Upper lobe of left lung (tissue), 6 donors: ENCODE results near the gene ADAMTS14. TPM values are rescaled to one million over a fixed set of nuclear protein-coding genes. Genes with fewer than 3 reads are reported as not detected.

Experiments
- ATAC-seq, 2 donors: fragments of 200-7000 bp; cut with Tn5 transposase; one replicate each; pipeline ENCODE4 v1.9.1; 2022; ENCODE audit warnings: mild to moderate bottlenecking in 2 of 2, moderate library complexity in 2 of 2; ENCODE audit not compliant: low FRiP score in 2 of 2
- DNase-seq, 2 donors: peaks; one replicate each; pipeline ENCODE4 v3.0.0-alpha.2; 2019 to 2020
- H3K27ac ChIP-seq, 4 donors: fragments of 200-600 bp; sonication (generic); one replicate each; pipeline ENCODE4 v1.5.1; 2016 to 2019
- H3K27me3 ChIP-seq, 4 donors: fragments of 200-600 bp; sonication (generic); one replicate each; pipeline ENCODE4 v1.5.1; 2017 to 2019
- H3K36me3 ChIP-seq, 4 donors: fragments of 200-600 bp; sonication (generic); one replicate each; pipeline ENCODE4 v1.5.1; 2016 to 2019
- H3K4me1 ChIP-seq, 4 donors: fragments of 200-600 bp; sonication (generic); one replicate each; pipeline ENCODE4 v1.5.1; 2018 to 2019
- H3K4me3 ChIP-seq, 4 donors: fragments of 200-600 bp; sonication (generic); one replicate each; pipeline ENCODE4 v1.5.1; 2017 to 2019; ENCODE audit warnings: mild to moderate bottlenecking in 2 of 4, moderate library complexity in 1 of 4
- H3K9me3 ChIP-seq, 4 donors: fragments of 200-600 bp; sonication (generic); one replicate each; pipeline ENCODE4 v1.5.1; 2018 to 2019
- CTCF ChIP-seq, 6 experiments: fragments of 450-650 bp in 4 of 6; fragments of 200-600 bp in 2 of 6; sonication (generic) in 2 of 6; IDR thresholded peaks; one replicate each; pipeline ENCODE4 v1.5.1; 2016 to 2019; ENCODE audit warnings: antibody characterized with exemption in 6 of 6
- EP300 ChIP-seq, 4 donors: sonication (generic); formaldehyde crosslinking; IDR thresholded peaks; one replicate each; pipeline ENCODE4 v1.5.1; 2017; ENCODE audit warnings: antibody characterized with exemption in 4 of 4, control low read depth in 2 of 4
- POLR2A ChIP-seq, 4 donors: fragments of 450-650 bp; IDR thresholded peaks; one replicate each; pipeline ENCODE4 v1.5.1; 2016 to 2017; ENCODE audit warnings: antibody characterized with exemption in 4 of 4, mild to moderate bottlenecking in 2 of 4
- POLR2AphosphoS5 ChIP-seq, 2 donors: sonication (generic); formaldehyde crosslinking; IDR thresholded peaks; one replicate each; pipeline ENCODE4 v1.5.1; 2017; ENCODE audit warnings: antibody characterized with exemption in 2 of 2
- WGBS, 2 donors: methylation state at CpG; one replicate each; pipeline ENCODE4 v1.1.5; 2017 to 2018; 5-methylcytosine and 5-hydroxymethylcytosine counted together
- total RNA-seq, 6 donors: library from RNA; depleted of rRNA in 4 of 6; stranded (reverse); fragments of >200 nt in 4 of 6; gene quantifications; one replicate each; pipeline versions ENCODE4 v1.1.0 to v1.2.1, GENCODE V29; 2016 to 2021
- donor health status: DM: no; HTN: no; CAD: no; lungs with moderate emphysema.
- donor health status: DM: no; HTN: yes; CAD: no; lungs with severe emphysema.

The ADAMTS14 gene
- total RNA-seq, 6 donors from 2014 or later: 0.15 to 3.1 (median 0.45) TPM

GRCh38 chr10:70647086-70647485 is 25.2 kb upstream of the ADAMTS14 start:
- Histone ChIP-seq H3K27me3 (no peaks in the 10 kb centered on the region), H3K4me3 (no peak overlapping the region), H3K27ac (no peak overlapping the region), H3K4me1 (no peaks in the 10 kb centered on the region), H3K36me3 (no peaks in the 10 kb centered on the region), H3K9me3 (peaks cover 0 to 16% (median 0%) of the 10 kb centered on the region in 4 donors)
- ATAC-seq (no peak), DNase-seq (no peak)
- 71 to 100% methylated on average over 2 to 3 of the region's 3 CpGs for WGBS, 2 donors
- no peak for TF ChIP-seq POLR2A (IDR thresholded peaks at IDR 0.05)
- TF ChIP-seq EP300 (IDR thresholded peaks at IDR 0.05): no peak

- ATAC-seq (no peak), DNase-seq (no peak)
- no peaks in the 10 kb centered on the region for H3K4me1 ChIP-seq
- H3K4me3 ChIP-seq: no peak overlapping the region
- 90 to 100% methylated on average over 3 of the region's 3 CpGs for WGBS, 2 donors
- peaks cover 0 to 17% (median 0%) of the 10 kb centered on the region in 4 donors for H3K9me3 ChIP-seq
- H3K27me3 ChIP-seq: no peaks in the 10 kb centered on the region
- no peak for TF ChIP-seq CTCF (IDR thresholded peaks at IDR 0.05)
- no peak for TF ChIP-seq EP300 (IDR thresholded peaks at IDR 0.05)
- TF ChIP-seq POLR2A (IDR thresholded peaks at IDR 0.05): no peak
- no peak for TF ChIP-seq POLR2AphosphoS5 (IDR thresholded peaks at IDR 0.05)
- H3K27ac ChIP-seq: no peak overlapping the region
- H3K36me3 ChIP-seq: no peaks in the 10 kb centered on the region
Measured at GRCh38 chr10:70648427-70648826, 23.9 kb upstream of the ADAMTS14 start.

GRCh38 chr10:70649526-70649925 is 22.8 kb upstream of the ADAMTS14 start:
- H3K27ac ChIP-seq: no peak overlapping the region
- no peak for TF ChIP-seq POLR2A (IDR thresholded peaks at IDR 0.05)
- no peak for TF ChIP-seq POLR2AphosphoS5 (IDR thresholded peaks at IDR 0.05)
- TF ChIP-seq EP300 (IDR thresholded peaks at IDR 0.05): no peak
- TF ChIP-seq CTCF (IDR thresholded peaks at IDR 0.05): no peak
- H3K9me3 ChIP-seq: peaks cover 0 to 17% (median 0%) of the 10 kb centered on the region in 4 donors
- no peak overlapping the region for H3K4me3 ChIP-seq
- no peaks in the 10 kb centered on the region for H3K27me3 ChIP-seq
- ATAC-seq (no peak), DNase-seq (no peak)
- WGBS, 2 donors: 68 to 90% methylated on average over 3 to 4 of the region's 4 CpGs
- no peaks in the 10 kb centered on the region for H3K4me1 ChIP-seq
- H3K36me3 ChIP-seq: no peaks in the 10 kb centered on the region

- 59 to 80% methylated on average over 3 of the region's 3 CpGs for WGBS, 2 donors
- no peak for DNase-seq
- ATAC-seq: no peak
- no peak for TF ChIP-seq EP300 (IDR thresholded peaks at IDR 0.05)
- TF ChIP-seq CTCF (IDR thresholded peaks at IDR 0.05): no peak
- TF ChIP-seq POLR2A (IDR thresholded peaks at IDR 0.05): no peak
- no peak for TF ChIP-seq POLR2AphosphoS5 (IDR thresholded peaks at IDR 0.05)
- Histone ChIP-seq H3K4me3 (no peak overlapping the region), H3K36me3 (no peaks in the 10 kb centered on the region), H3K27me3 (no peaks in the 10 kb centered on the region), H3K9me3 (peaks cover 0 to 17% (median 0%) of the 10 kb centered on the region in 4 donors), H3K27ac (no peak overlapping the region), H3K4me1 (no peaks in the 10 kb centered on the region)
Measured at GRCh38 chr10:70650104-70650503, 22.2 kb upstream of the ADAMTS14 start.

GRCh38 chr10:70650718-70651117 is 21.6 kb upstream of the ADAMTS14 start:
- no peak for ATAC-seq

More at GRCh38 chr10:70650718-70651117, 21.6 kb upstream of the ADAMTS14 start:
- H3K27ac ChIP-seq: no peak overlapping the region
- 96 to 99% methylated on average over 3 of the region's 3 CpGs for WGBS, 2 donors
- no peak overlapping the region for H3K4me3 ChIP-seq
- H3K27me3 ChIP-seq: no peaks in the 10 kb centered on the region
- H3K4me1 ChIP-seq: no peaks in the 10 kb centered on the region
- peaks cover 0 to 17% (median 0%) of the 10 kb centered on the region in 4 donors for H3K9me3 ChIP-seq
- H3K36me3 ChIP-seq: no peaks in the 10 kb centered on the region
- no peak for TF ChIP-seq CTCF (IDR thresholded peaks at IDR 0.05)
- no peak for TF ChIP-seq POLR2A (IDR thresholded peaks at IDR 0.05)
- TF ChIP-seq POLR2AphosphoS5 (IDR thresholded peaks at IDR 0.05): no peak
- no peak for TF ChIP-seq EP300 (IDR thresholded peaks at IDR 0.05)
- no peak for DNase-seq
